Thoracic aorta (tissue), 2 donors: ENCODE measurements around the gene SLC49A3. TPM values are rescaled to one million over a fixed set of nuclear protein-coding genes. Genes with fewer than 3 reads are reported as not detected.

Experiments
- ATAC-seq: fragments of 150-250 bp; one replicate; pipeline ENCODE4 v1.8.0; 2017; ENCODE audit warnings: low read depth; ENCODE audit not compliant: insufficient number of reproducible peaks, low FRiP score
- DNase-seq: peaks from one replicate; pipeline ENCODE4 v3.0.0-alpha.2; 2020; ENCODE audit warnings: low spot score
- H3K27ac ChIP-seq, 2 donors: fragments of 200-600 bp; sonication (generic); 1 replicate in 1 of 2; 2 replicates in 1 of 2; pipeline ENCODE4 v1.5.1; 2016; ENCODE audit warnings: mild to moderate bottlenecking in 2 of 2, moderate library complexity in 2 of 2
- H3K27me3 ChIP-seq: fragments of 200-600 bp; sonication (generic); replicated peaks from 2 replicates; pipeline ENCODE4 v1.6.0; 2016; ENCODE audit warnings: mild to moderate bottlenecking; ENCODE audit not compliant: insufficient read depth
- H3K36me3 ChIP-seq: fragments of 200-600 bp; sonication (generic); one replicate; pipeline ENCODE4 v1.5.1; 2016
- H3K4me1 ChIP-seq, 2 donors: fragments of 200-600 bp; sonication (generic); 1 replicate in 1 of 2; 2 replicates in 1 of 2; pipeline versions ENCODE4 v1.5.1 to v1.6.0; 2016; ENCODE audit warnings: low read depth in 2 of 2, mild to moderate bottlenecking in 1 of 2; ENCODE audit not compliant: control insufficient read depth in 1 of 2
- H3K4me3 ChIP-seq: fragments of 200-600 bp; sonication (generic); 2 replicates; pipeline ENCODE4 v1.5.1; 2016; ENCODE audit warnings: mild to moderate bottlenecking
- H3K9me3 ChIP-seq: fragments of 200-600 bp; sonication (generic); 2 replicates; pipeline ENCODE4 v1.5.1; 2016
- CTCF ChIP-seq: fragments of 200-600 bp; sonication (generic); IDR thresholded peaks from one replicate; pipeline ENCODE4 v1.5.1; 2019; ENCODE audit warnings: antibody characterized with exemption
- total RNA-seq, 2 donors: library from RNA; depleted of rRNA; stranded (reverse); fragments of >200 nt; gene quantifications; one replicate each; pipeline versions ENCODE4 v1.1.0 to v1.2.3, GENCODE V29; 2016

SLC49A3 gene
- total RNA-seq, 2 donors from 2014 or later: 9.1 to 26.0 TPM

GRCh38 chr4:680928-681645 is 7.9 kb downstream of the SLC49A3 start:
- H3K36me3 ChIP-seq: no peaks in the 10 kb centered on the region
- ATAC-seq: no peak
- H3K27me3 ChIP-seq: no peaks in the 10 kb centered on the region
- H3K27ac ChIP-seq: no peak overlapping the region
- no peak for TF ChIP-seq CTCF
- DNase-seq: no peak
- peak overlapping the region; percentile 69 for H3K4me3 ChIP-seq
- peaks cover 6 to 8% of the 10 kb centered on the region in 2 donors for H3K4me1 ChIP-seq
- H3K9me3 ChIP-seq: no peaks in the 10 kb centered on the region

GRCh38 chr4:680551-680927 is 8.4 kb downstream of the SLC49A3 start:
- TF ChIP-seq CTCF: no peak
- Histone ChIP-seq H3K27me3 (no peaks in the 10 kb centered on the region), H3K27ac (no peak overlapping the region), H3K4me3 (peak overlapping the region; percentile 69), H3K4me1 (peaks cover 6 to 10% of the 10 kb centered on the region in 2 donors), H3K36me3 (no peaks in the 10 kb centered on the region), H3K9me3 (no peaks in the 10 kb centered on the region)
- no peak for DNase-seq
- no peak for ATAC-seq

- ATAC-seq: no peak
- H3K4me3 ChIP-seq: no peak overlapping the region
- peaks cover 10 to 14% of the 10 kb centered on the region in 2 donors for H3K4me1 ChIP-seq
- TF ChIP-seq CTCF: no peak
- H3K27me3 ChIP-seq: no peaks in the 10 kb centered on the region
- DNase-seq: no peak
- H3K27ac ChIP-seq: no peak overlapping the region
- no peaks in the 10 kb centered on the region for H3K36me3 ChIP-seq
- no peaks in the 10 kb centered on the region for H3K9me3 ChIP-seq
Measured at GRCh38 chr4:680091-680490, 8.9 kb downstream of the SLC49A3 start.

- Histone ChIP-seq H3K36me3 (no peaks in the 10 kb centered on the region), H3K4me3 (no peak overlapping the region), H3K9me3 (no peaks in the 10 kb centered on the region), H3K27me3 (no peaks in the 10 kb centered on the region), H3K27ac (no peak overlapping the region), H3K4me1 (peaks cover 12 to 16% of the 10 kb centered on the region in 2 donors)
- TF ChIP-seq CTCF: no peak
- no peak for ATAC-seq
- DNase-seq: no peak
Measured at GRCh38 chr4:679629-680028, 9.3 kb downstream of the SLC49A3 start.

GRCh38 chr4:679104-679481 is 9.9 kb downstream of the SLC49A3 start:
- Histone ChIP-seq H3K27ac (no peak overlapping the region), H3K4me1 (peaks cover 12 to 16% of the 10 kb centered on the region in 2 donors), H3K27me3 (no peaks in the 10 kb centered on the region), H3K9me3 (no peaks in the 10 kb centered on the region), H3K36me3 (no peaks in the 10 kb centered on the region), H3K4me3 (no peak overlapping the region)
- TF ChIP-seq CTCF: no peak
- ATAC-seq: no peak
- DNase-seq: no peak
